ENCODE measurements around the gene KCNH6.

KCNH6 gene

GRCh38 chr17:63526861-63527260 lies 3.7 kb downstream of the KCNH6 start:
- no peak for TF ChIP-seq RARB (CRISPR knock-in tag; IDR thresholded peaks at IDR 0.05)
- TF ChIP-seq ZNF8 (CRISPR knock-in tag; IDR thresholded peaks at IDR 0.05): no peak
- TF ChIP-seq PPARA (CRISPR knock-in tag; IDR thresholded peaks at IDR 0.05; ENCODE audit: borderline replicate concordance): no peak
- TF ChIP-seq SNAI2 (CRISPR knock-in tag; IDR thresholded peaks at IDR 0.05): no peak
- TF ChIP-seq TCF4 (CRISPR knock-in tag; IDR thresholded peaks at IDR 0.05; ENCODE audit: borderline replicate concordance): no peak
- TF ChIP-seq, protein P1, sequence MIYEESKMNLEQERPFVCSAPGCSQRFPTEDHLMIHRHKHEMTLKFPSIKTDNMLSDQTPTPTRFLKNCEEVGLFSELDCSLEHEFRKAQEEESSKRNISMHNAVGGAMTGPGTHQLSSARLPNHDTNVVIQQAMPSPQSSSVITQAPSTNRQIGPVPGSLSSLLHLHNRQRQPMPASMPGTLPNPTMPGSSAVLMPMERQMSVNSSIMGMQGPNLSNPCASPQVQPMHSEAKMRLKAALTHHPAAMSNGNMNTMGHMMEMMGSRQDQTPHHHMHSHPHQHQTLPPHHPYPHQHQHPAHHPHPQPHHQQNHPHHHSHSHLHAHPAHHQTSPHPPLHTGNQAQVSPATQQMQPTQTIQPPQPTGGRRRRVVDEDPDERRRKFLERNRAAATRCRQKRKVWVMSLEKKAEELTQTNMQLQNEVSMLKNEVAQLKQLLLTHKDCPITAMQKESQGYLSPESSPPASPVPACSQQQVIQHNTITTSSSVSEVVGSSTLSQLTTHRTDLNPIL (CRISPR knock-in tag; IDR thresholded peaks at IDR 0.05; ENCODE audit: low read depth): no peak
- TF ChIP-seq ISL1 (CRISPR knock-in tag; IDR thresholded peaks at IDR 0.05): no peak
- TF ChIP-seq ZFP3 (CRISPR knock-in tag; IDR thresholded peaks at IDR 0.05): no peak
- TF ChIP-seq ZNF565 (CRISPR knock-in tag; conservative IDR thresholded peaks at IDR 0.05; ENCODE audit: low read depth): no peak
- no peak for TF ChIP-seq GLIS3 (CRISPR knock-in tag; IDR thresholded peaks at IDR 0.05)
- no peak for TF ChIP-seq ZNF70 (CRISPR knock-in tag; IDR thresholded peaks at IDR 0.05)
- no peak for TF ChIP-seq ZC3H10 (CRISPR knock-in tag; IDR thresholded peaks at IDR 0.05)
- no peak for TF ChIP-seq ZFP30 (CRISPR knock-in tag; IDR thresholded peaks at IDR 0.05)
- TF ChIP-seq TOX (CRISPR knock-in tag; IDR thresholded peaks at IDR 0.05; ENCODE audit: borderline replicate concordance): no peak
- no peak for TF ChIP-seq TSHZ2 (CRISPR knock-in tag; IDR thresholded peaks at IDR 0.05)
- no peak for TF ChIP-seq POU6F1 (CRISPR knock-in tag; IDR thresholded peaks at IDR 0.05; ENCODE audit: borderline replicate concordance, low read depth)
- TF ChIP-seq, protein P2, sequence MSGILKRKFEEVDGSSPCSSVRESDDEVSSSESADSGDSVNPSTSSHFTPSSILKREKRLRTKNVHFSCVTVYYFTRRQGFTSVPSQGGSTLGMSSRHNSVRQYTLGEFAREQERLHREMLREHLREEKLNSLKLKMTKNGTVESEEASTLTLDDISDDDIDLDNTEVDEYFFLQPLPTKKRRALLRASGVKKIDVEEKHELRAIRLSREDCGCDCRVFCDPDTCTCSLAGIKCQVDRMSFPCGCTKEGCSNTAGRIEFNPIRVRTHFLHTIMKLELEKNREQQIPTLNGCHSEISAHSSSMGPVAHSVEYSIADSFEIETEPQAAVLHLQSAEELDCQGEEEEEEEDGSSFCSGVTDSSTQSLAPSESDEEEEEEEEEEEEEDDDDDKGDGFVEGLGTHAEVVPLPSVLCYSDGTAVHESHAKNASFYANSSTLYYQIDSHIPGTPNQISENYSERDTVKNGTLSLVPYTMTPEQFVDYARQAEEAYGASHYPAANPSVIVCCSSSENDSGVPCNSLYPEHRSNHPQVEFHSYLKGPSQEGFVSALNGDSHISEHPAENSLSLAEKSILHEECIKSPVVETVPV (CRISPR knock-in tag; IDR thresholded peaks at IDR 0.05): no peak
- TF ChIP-seq ESRRG (CRISPR knock-in tag; IDR thresholded peaks at IDR 0.05): no peak
- TF ChIP-seq BACH2 (CRISPR knock-in tag; IDR thresholded peaks at IDR 0.05; ENCODE audit: borderline replicate concordance): no peak
- no peak for ATAC-seq

GRCh38 chr17:63528183-63528582 lies 5.0 kb downstream of the KCNH6 start:
- TF ChIP-seq TCF4 (CRISPR knock-in tag; IDR thresholded peaks at IDR 0.05; ENCODE audit: borderline replicate concordance): no peak
- TF ChIP-seq ZFP3 (CRISPR knock-in tag; IDR thresholded peaks at IDR 0.05): no peak
- TF ChIP-seq CSDC2 (CRISPR knock-in tag; IDR thresholded peaks at IDR 0.05): no peak
- ATAC-seq: no peak

DNA sequence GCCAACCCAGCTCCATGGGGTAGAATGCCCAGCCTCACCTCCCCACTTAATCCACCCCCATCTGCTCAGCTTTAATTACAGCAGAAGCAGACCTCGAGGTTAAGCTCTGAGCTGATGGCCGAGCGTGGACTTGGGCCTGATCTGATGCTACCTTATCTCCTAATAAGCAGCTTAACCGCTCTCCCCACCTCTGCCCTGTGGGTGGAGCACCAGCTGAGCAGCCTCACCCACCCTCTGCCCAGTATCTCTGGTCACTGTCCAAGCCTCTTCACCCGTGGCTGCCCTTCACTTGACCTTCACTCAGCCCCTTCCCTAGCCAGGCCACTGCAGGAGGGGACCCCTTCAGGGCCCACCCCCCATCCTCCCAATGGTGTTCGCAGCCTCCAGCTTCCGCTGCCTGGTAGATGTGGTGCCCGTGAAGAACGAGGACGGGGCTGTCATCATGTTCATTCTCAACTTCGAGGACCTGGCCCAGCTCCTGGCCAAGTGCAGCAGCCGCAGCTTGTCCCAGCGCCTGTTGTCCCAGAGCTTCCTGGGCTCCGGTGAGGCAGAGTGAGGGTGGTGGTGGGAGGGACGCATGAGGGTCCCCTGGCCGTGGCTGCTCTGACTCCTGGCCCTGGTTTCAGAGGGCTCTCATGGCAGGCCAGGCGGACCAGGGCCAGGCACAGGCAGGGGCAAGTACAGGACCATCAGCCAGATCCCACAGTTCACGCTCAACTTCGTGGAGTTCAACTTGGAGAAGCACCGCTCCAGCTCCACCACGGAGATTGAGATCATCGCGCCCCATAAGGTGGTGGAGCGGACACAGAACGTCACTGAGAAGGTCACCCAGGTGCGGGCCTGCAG lies 6.8 kb downstream of the KCNH6 start:
- no peak for ATAC-seq
- no peak for TF ChIP-seq ZNF8 (CRISPR knock-in tag; IDR thresholded peaks at IDR 0.05)
- TF ChIP-seq ZNF70 (CRISPR knock-in tag; IDR thresholded peaks at IDR 0.05): no peak
- TF ChIP-seq TCF4 (CRISPR knock-in tag; IDR thresholded peaks at IDR 0.05; ENCODE audit: borderline replicate concordance): no peak
- TF ChIP-seq SNAI2 (CRISPR knock-in tag; IDR thresholded peaks at IDR 0.05): no peak
- TF ChIP-seq PPARA (CRISPR knock-in tag; IDR thresholded peaks at IDR 0.05; ENCODE audit: borderline replicate concordance): no peak

DNA sequence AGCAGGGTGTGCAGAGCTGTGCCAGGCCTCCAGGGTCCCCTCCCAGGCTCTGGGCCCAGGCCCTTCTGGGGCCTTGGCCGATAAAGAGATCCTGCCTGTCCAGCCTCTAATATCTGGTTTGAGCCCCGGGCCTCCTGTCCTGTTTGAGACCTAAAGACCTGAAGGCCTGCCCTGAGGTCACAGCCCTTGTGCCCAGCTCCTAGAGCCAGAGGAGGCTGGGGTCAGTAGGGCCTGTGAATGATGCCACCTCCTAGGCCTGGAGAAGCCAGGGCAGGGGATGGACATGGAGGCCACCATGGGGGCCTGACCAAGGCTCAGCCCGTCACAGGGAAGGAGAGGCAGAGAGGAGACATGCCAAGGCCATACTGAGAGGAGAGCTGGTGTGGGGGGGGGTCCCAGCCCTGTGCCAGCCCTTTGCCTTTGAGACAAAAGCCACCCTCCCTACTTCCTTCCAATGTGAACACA lies 7.4 kb downstream of the KCNH6 start:
- TF ChIP-seq TCF4 (CRISPR knock-in tag; IDR thresholded peaks at IDR 0.05; ENCODE audit: borderline replicate concordance) (no peak), CSDC2 (CRISPR knock-in tag; IDR thresholded peaks at IDR 0.05) (no peak), ZC3H10 (CRISPR knock-in tag; IDR thresholded peaks at IDR 0.05) (no peak), RARB (CRISPR knock-in tag; IDR thresholded peaks at IDR 0.05) (no peak), ZNF8 (CRISPR knock-in tag; IDR thresholded peaks at IDR 0.05) (no peak), ISL1 (CRISPR knock-in tag; IDR thresholded peaks at IDR 0.05) (no peak), ARNTL (CRISPR knock-in tag; IDR thresholded peaks at IDR 0.05; ENCODE audit: borderline replicate concordance, low read depth) (no peak), POU6F1 (CRISPR knock-in tag; IDR thresholded peaks at IDR 0.05; ENCODE audit: borderline replicate concordance, low read depth) (no peak), OSR1 (CRISPR knock-in tag; IDR thresholded peaks at IDR 0.05) (no peak), SNAI2 (CRISPR knock-in tag; IDR thresholded peaks at IDR 0.05) (no peak)
- TF ChIP-seq, protein P1 (CRISPR knock-in tag; IDR thresholded peaks at IDR 0.05; ENCODE audit: low read depth): no peak
- TF ChIP-seq, protein P2 (CRISPR knock-in tag; IDR thresholded peaks at IDR 0.05): no peak
- ATAC-seq: no peak

Data from SK-N-SH treated with all-trans-retinoic acid at 6 μM for 48 hours (cell line).